ENCODE data around the gene PTPN14. TPM values are rescaled to one million over a fixed set of nuclear protein-coding genes. Genes with fewer than 3 reads are reported as not detected.

Gene PTPN14
- total RNA-seq, 6 donors from 2014 or later: 15.4 to 42.9 (median 27.0) TPM

GRCh38 chr1:214466403-214467077, 84.9 kb downstream of the PTPN14 start:
- DNase-seq (no peak), ATAC-seq (ENCODE audit: low FRiP score in 2 of 2) (no peak)
- Histone ChIP-seq H3K36me3 (peaks cover 0 to 4% (median 0%) of the 10 kb centered on the region in 4 donors), H3K4me1 (peaks cover 0 to 11% (median 3%) of the 10 kb centered on the region in 4 donors), H3K27me3 (no peaks in the 10 kb centered on the region), H3K9me3 (no peaks in the 10 kb centered on the region), H3K4me3 (no peak overlapping the region), H3K27ac (peak overlapping the region in 3 of 4 donors; percentile 27 to 63 (median 43))
- WGBS, 2 donors: 61 to 67% methylated on average over 3 of the region's 3 CpGs
- no peak for TF ChIP-seq CTCF (IDR thresholded peaks at IDR 0.05)
- no peak for TF ChIP-seq EP300 (IDR thresholded peaks at IDR 0.05)
- TF ChIP-seq POLR2A (IDR thresholded peaks at IDR 0.05): no peak
- TF ChIP-seq POLR2AphosphoS5 (IDR thresholded peaks at IDR 0.05): no peak

GRCh38 chr1:214464445-214465287, 86.7 kb downstream of the PTPN14 start:
- no peak for TF ChIP-seq CTCF (IDR thresholded peaks at IDR 0.05)
- H3K27me3 ChIP-seq: no peaks in the 10 kb centered on the region
- WGBS, 2 donors: 89 to 91% methylated on average over 21 to 30 of the region's 30 CpGs
- H3K4me3 ChIP-seq: no peak overlapping the region
- H3K27ac ChIP-seq: no peak overlapping the region
- peaks cover 0 to 4% (median 0%) of the 10 kb centered on the region in 4 donors for H3K36me3 ChIP-seq
- DNase-seq: peak in 1 of 2 donors; percentile 53
- ATAC-seq (ENCODE audit: low FRiP score in 2 of 2): no peak
- H3K4me1 ChIP-seq: peaks cover 0 to 11% (median 3%) of the 10 kb centered on the region in 4 donors
- no peaks in the 10 kb centered on the region for H3K9me3 ChIP-seq

GRCh38 chr1:214463596-214463995, 87.8 kb downstream of the PTPN14 start:
- H3K27me3 ChIP-seq: no peaks in the 10 kb centered on the region
- no peak overlapping the region for H3K4me3 ChIP-seq
- H3K9me3 ChIP-seq: no peaks in the 10 kb centered on the region
- H3K27ac ChIP-seq: no peak overlapping the region
- ATAC-seq (ENCODE audit: low FRiP score in 2 of 2) (no peak), DNase-seq (no peak)
- peaks cover 0 to 4% (median 0%) of the 10 kb centered on the region in 4 donors for H3K36me3 ChIP-seq
- WGBS, 2 donors: 64 to 80% methylated on average over 2 of the region's 2 CpGs
- no peak for TF ChIP-seq POLR2AphosphoS5 (IDR thresholded peaks at IDR 0.05)
- TF ChIP-seq EP300 (IDR thresholded peaks at IDR 0.05): no peak
- no peak for TF ChIP-seq CTCF (IDR thresholded peaks at IDR 0.05)
- no peak for TF ChIP-seq POLR2A (IDR thresholded peaks at IDR 0.05)
- peaks cover 0 to 11% (median 3%) of the 10 kb centered on the region in 4 donors for H3K4me1 ChIP-seq

- Histone ChIP-seq H3K4me3 (no peak overlapping the region), H3K27me3 (no peaks in the 10 kb centered on the region), H3K27ac (no peak overlapping the region), H3K4me1 (peaks cover 0 to 9% (median 3%) of the 10 kb centered on the region in 4 donors), H3K36me3 (peaks cover 0 to 4% (median 0%) of the 10 kb centered on the region in 4 donors), H3K9me3 (no peaks in the 10 kb centered on the region)
- WGBS, 2 donors: 96 to 97% methylated on average over 2 of the region's 2 CpGs
- no peak for ATAC-seq (ENCODE audit: low FRiP score in 2 of 2)
- no peak for DNase-seq
- TF ChIP-seq POLR2AphosphoS5 (IDR thresholded peaks at IDR 0.05): no peak
- TF ChIP-seq POLR2A (IDR thresholded peaks at IDR 0.05): no peak
- TF ChIP-seq CTCF (IDR thresholded peaks at IDR 0.05): no peak
- TF ChIP-seq EP300 (IDR thresholded peaks at IDR 0.05): no peak
These were observed 88.5 kb downstream of the PTPN14 start for GRCh38 chr1:214462882-214463281.

Data from upper lobe of left lung (tissue), 6 donors.